ENCODE measurements around the gene PARD3. TPM values are rescaled to one million over a fixed set of nuclear protein-coding genes. Genes with fewer than 3 reads are reported as not detected.
A peak's percentile ranks its signal among the peaks of the same experiment; 100 is the strongest.

The PARD3 gene
- total and polyA plus RNA-seq, 2 donors (not counting 3 experiments of a cell fraction or from before 2014, with no cell fraction given), result 7.3 to 24.1 TPM

DNA sequence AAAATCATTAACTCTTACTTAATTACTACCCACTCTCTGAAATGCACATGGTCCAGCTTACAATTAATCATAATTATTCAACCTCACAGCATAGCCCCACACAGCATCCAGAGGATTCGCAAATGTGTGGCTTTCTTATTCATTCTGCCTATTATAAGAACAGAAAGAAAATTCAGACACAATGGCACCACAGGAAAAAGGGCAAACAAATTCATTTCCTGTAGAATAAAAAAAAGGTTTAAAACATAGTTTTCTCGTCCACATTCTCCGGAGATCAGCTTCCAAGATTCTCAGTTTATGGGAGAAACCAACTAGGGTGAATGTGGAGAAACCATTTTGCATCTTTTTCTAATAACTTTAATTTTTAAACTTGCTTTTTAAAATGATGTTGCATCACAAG is 201.6 kb downstream of the PARD3 start:
- BruUV-seq (replicated peaks), result no TSS peak

More for the DNA sequence above, 201.6 kb downstream of the PARD3 start:
- Histone ChIP-seq H3K4me1 (ENCODE audit: control insufficient read depth, extremely low read depth, insufficient read depth, low read length) (peaks cover 19% of the 10 kb centered on the region), H3K27me3 (ENCODE audit: control insufficient read depth in 2 of 2, insufficient read depth in 2 of 2, low read length in 2 of 2) (no peaks in the 10 kb centered on the region), H3K27ac (ENCODE audit: insufficient read depth, low read depth, low read length) (no peak overlapping the region), H3K9ac (replicated peaks; ENCODE audit: extremely low read depth, insufficient read depth, low read length) (no peak overlapping the region), H3K4me3 (replicated peaks in 1 of 3; ENCODE audit: insufficient read depth in 1 of 3, low read depth in 1 of 3, low read length in 3 of 3) (no peak overlapping the region), H3K9me1 (replicated peaks; ENCODE audit: control insufficient read depth, extremely low read depth, insufficient read depth, low read length) (peaks cover 2% of the 10 kb centered on the region), H3K4me2 (ENCODE audit: insufficient read depth, low read length) (peak overlapping the region; percentile 53), H3K36me3 (ENCODE audit: control insufficient read depth in 2 of 2, extremely low read depth in 1 of 2, insufficient read depth in 2 of 2, low read length in 2 of 2) (no peaks in the 10 kb centered on the region), H2AFZ (ENCODE audit: low read depth, low read length) (no peak overlapping the region), H3K79me2 (ENCODE audit: control insufficient read depth, insufficient read depth, low read length) (no peaks in the 10 kb centered on the region), H4K20me1 (replicated peaks; ENCODE audit: control insufficient read depth, extremely low read depth, insufficient read depth, low read length) (no peaks in the 10 kb centered on the region), H3K9me3 (replicated peaks; ENCODE audit: control insufficient read depth, insufficient read depth, low read length) (no peaks in the 10 kb centered on the region)
- ChIA-PET POLR2A (no interaction called here), CTCF (interaction anchor here (1.2 to 3.1 kb wide), 10 partner anchors 10 to 91 kb away, joined by 4 to 9 read pairs (median 6); no protein-coding TSS in a partner anchor)
- TF ChIP-seq JUN (IDR thresholded peaks at IDR 0.05; ENCODE audit: borderline replicate concordance, insufficient read depth, insufficient read length, low read depth) (no peak), POLR2A (IDR thresholded peaks at IDR 0.05; ENCODE audit: low read depth, low read length) (no peak), POLR2AphosphoS5 (IDR thresholded peaks at IDR 0.05; ENCODE audit: insufficient read depth, low read depth, low read length) (no peak), GATA2 (IDR thresholded peaks at IDR 0.05; ENCODE audit: insufficient read depth, insufficient read length, low read depth, low read length) (no peak), EZH2 (IDR thresholded peaks at IDR 0.05; ENCODE audit: borderline replicate concordance, low read depth, low read length, severe bottlenecking) (no peak), MYC (IDR thresholded peaks at IDR 0.05; ENCODE audit: low read depth, low read length) (no peak)
- TF ChIP-seq, protein P1, sequence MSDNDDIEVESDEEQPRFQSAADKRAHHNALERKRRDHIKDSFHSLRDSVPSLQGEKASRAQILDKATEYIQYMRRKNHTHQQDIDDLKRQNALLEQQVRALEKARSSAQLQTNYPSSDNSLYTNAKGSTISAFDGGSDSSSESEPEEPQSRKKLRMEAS (IDR thresholded peaks at IDR 0.05; ENCODE audit: insufficient read depth, insufficient read length), result no peak
- TF ChIP-seq, protein P2, sequence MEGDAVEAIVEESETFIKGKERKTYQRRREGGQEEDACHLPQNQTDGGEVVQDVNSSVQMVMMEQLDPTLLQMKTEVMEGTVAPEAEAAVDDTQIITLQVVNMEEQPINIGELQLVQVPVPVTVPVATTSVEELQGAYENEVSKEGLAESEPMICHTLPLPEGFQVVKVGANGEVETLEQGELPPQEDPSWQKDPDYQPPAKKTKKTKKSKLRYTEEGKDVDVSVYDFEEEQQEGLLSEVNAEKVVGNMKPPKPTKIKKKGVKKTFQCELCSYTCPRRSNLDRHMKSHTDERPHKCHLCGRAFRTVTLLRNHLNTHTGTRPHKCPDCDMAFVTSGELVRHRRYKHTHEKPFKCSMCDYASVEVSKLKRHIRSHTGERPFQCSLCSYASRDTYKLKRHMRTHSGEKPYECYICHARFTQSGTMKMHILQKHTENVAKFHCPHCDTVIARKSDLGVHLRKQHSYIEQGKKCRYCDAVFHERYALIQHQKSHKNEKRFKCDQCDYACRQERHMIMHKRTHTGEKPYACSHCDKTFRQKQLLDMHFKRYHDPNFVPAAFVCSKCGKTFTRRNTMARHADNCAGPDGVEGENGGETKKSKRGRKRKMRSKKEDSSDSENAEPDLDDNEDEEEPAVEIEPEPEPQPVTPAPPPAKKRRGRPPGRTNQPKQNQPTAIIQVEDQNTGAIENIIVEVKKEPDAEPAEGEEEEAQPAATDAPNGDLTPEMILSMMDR (IDR thresholded peaks at IDR 0.05; ENCODE audit: extremely low read depth in 1 of 2, insufficient read depth in 1 of 2, low read depth in 1 of 2, low read length in 2 of 2), result no peak
- intact Hi-C loops (cut with micrococcal nuclease), result no loop called here
- FAIRE-seq (no peak), DNase-seq (ENCODE audit: low read depth, low spot score) (peak; percentile 53)
- dilution Hi-C loops (cut with MboI; ENCODE audit: extremely low pct_ligation_motif_present, low sequenced_read_pairs), result no loop called here
